Measurements from ENCODE around the gene TMEM121.

DNA sequence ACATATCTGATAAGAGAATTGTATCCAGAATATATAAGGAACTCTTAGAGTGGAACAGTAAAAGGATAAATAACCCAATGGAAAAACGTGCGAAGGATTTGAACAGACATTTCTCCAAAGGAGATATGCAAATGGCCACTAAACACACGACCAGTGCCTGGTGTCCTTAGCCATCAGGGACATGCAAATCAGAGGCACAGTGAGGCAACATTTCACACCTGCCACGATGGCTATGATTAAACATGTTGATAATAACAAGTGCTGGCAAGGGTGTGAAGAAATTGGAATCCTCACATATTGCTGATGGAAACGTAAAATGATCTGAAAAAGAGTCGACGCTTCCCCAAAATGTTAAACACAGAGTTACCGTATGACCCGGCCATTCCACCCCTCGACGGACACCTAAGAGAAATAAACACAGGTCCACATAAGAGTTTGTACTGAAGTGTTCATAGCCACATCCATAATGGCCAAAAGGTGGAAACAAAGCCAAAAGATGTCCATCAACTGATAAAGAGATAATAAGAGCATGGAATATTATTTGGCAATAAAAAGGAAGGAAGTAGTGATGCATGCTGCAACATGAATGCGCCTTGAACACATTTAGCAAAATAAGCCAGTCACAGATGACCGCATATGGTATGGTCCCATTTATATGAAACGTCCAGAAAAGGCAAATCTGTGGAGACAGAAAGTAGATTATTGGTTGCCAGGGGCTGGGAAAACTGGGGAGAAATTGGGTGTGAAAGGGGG is 6.3 kb upstream of the TMEM121 start:
- no peak for TF ChIP-seq JUN (IDR thresholded peaks at IDR 0.05; ENCODE audit: low read depth, low read length)
- TF ChIP-seq KDM5A (IDR thresholded peaks at IDR 0.05; ENCODE audit: low read length), result no peak
- TF ChIP-seq, protein P1, sequence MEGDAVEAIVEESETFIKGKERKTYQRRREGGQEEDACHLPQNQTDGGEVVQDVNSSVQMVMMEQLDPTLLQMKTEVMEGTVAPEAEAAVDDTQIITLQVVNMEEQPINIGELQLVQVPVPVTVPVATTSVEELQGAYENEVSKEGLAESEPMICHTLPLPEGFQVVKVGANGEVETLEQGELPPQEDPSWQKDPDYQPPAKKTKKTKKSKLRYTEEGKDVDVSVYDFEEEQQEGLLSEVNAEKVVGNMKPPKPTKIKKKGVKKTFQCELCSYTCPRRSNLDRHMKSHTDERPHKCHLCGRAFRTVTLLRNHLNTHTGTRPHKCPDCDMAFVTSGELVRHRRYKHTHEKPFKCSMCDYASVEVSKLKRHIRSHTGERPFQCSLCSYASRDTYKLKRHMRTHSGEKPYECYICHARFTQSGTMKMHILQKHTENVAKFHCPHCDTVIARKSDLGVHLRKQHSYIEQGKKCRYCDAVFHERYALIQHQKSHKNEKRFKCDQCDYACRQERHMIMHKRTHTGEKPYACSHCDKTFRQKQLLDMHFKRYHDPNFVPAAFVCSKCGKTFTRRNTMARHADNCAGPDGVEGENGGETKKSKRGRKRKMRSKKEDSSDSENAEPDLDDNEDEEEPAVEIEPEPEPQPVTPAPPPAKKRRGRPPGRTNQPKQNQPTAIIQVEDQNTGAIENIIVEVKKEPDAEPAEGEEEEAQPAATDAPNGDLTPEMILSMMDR (IDR thresholded peaks at IDR 0.05; ENCODE audit: control extremely low read depth in 1 of 3, insufficient read depth in 1 of 3, low read depth in 1 of 3, low read length in 3 of 3), result no peak
- TF ChIP-seq POLR2A (IDR thresholded peaks at IDR 0.05; ENCODE audit: control extremely low read depth in 1 of 2, low read depth in 2 of 2, low read length in 2 of 2), result no peak
- TF ChIP-seq TCF12 (IDR thresholded peaks at IDR 0.05; ENCODE audit: low read depth, low read length), result no peak
- no peak for TF ChIP-seq POLR2AphosphoS5 (IDR thresholded peaks at IDR 0.05; ENCODE audit: low read depth, low read length)
- no peak for TF ChIP-seq EZH2 (IDR thresholded peaks at IDR 0.05; ENCODE audit: low read depth, low read length, severe bottlenecking)

All from H1 (cell line).